NB4 (cell line): ENCODE data around the gene MS4A2.
"Not testable (repeated sequence)": the region's sequence is repeated elsewhere in the genome, so short reads cannot be mapped to it uniquely, and the experiment has no call there.

Source experiments
- DNase-seq: peaks from one replicate; pipeline ENCODE4 v3.0.0; 2010; ENCODE audit warnings: low read depth
- H3K4me3 ChIP-seq: one replicate; pipeline ENCODE4 v1.5.1; 2011; ENCODE audit warnings: mild to moderate bottlenecking, low read depth, low read length, moderate library complexity
- MYC ChIP-seq: IDR thresholded peaks from 2 replicates; pipeline ENCODE4 v1.6.1; 2011; ENCODE audit warnings: low read depth, low read length
- POLR2A ChIP-seq: IDR thresholded peaks from 2 replicates; pipeline ENCODE4 v1.6.1; 2011; ENCODE audit warnings: mild to moderate bottlenecking; ENCODE audit not compliant: insufficient read length; ENCODE audit errors: extremely low read depth
- TF ChIP-seq, protein P1 (sequence below): IDR thresholded peaks from one replicate; pipeline ENCODE4 v1.5.1; 2012; ENCODE audit warnings: low read depth, low read length
- TF ChIP-seq, protein P2 (sequence below): IDR thresholded peaks from 2 replicates; pipeline ENCODE4 v1.6.1; 2011; ENCODE audit warnings: low read depth, low read length

MS4A2 gene

DNA sequence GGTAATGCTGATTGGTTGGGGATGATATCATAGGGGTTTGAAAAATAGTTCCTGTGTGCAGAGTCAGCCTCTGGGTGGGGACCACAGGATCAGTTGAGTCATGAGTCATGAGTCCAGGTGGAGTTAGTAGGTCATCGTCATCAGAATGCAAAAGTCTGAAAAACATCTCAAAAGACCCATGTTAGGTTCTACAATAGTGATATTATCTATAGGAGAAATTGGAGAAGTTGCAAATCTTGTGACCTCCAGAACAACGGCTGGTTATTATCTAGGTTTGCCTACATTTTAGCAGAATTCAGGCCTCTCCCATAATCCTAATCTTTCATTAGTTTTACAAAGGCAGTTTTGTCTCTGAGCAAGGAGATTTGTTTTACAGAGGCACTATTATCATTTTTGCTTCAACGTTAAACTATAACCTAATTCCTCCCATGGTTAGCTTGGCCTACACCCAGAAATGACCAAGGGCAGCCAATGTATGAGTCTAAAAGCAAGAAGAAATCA is 38.9 kb downstream of the MS4A2 start:
- TF ChIP-seq, protein P1, sequence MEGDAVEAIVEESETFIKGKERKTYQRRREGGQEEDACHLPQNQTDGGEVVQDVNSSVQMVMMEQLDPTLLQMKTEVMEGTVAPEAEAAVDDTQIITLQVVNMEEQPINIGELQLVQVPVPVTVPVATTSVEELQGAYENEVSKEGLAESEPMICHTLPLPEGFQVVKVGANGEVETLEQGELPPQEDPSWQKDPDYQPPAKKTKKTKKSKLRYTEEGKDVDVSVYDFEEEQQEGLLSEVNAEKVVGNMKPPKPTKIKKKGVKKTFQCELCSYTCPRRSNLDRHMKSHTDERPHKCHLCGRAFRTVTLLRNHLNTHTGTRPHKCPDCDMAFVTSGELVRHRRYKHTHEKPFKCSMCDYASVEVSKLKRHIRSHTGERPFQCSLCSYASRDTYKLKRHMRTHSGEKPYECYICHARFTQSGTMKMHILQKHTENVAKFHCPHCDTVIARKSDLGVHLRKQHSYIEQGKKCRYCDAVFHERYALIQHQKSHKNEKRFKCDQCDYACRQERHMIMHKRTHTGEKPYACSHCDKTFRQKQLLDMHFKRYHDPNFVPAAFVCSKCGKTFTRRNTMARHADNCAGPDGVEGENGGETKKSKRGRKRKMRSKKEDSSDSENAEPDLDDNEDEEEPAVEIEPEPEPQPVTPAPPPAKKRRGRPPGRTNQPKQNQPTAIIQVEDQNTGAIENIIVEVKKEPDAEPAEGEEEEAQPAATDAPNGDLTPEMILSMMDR = no peak
- TF ChIP-seq MYC = no peak
- TF ChIP-seq, protein P2, sequence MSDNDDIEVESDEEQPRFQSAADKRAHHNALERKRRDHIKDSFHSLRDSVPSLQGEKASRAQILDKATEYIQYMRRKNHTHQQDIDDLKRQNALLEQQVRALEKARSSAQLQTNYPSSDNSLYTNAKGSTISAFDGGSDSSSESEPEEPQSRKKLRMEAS = no peak
- no peak for TF ChIP-seq POLR2A
- H3K4me3 ChIP-seq = no peak overlapping the region
- DNase-seq = no peak

DNA sequence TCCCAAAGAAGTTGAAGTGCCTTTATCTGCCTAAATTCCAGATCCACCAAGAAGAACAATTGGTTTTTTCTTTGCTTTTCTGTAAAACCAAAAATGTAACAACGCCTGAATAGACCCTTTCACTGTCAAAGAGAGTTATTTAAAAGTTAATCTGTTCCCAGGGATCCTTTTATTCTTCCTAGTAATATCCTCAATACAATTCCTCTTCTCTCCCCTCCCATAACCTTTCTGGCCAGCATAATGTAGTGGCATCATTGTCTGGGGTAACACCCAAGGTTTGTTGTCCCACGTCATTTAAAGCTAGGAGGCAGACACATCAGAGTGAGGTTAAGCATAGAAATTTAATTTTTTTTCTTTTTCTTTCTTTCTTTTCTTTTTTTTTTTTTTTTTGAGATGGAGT is 39.9 kb downstream of the MS4A2 start:
- TF ChIP-seq POLR2A (no peak), MYC (no peak)
- TF ChIP-seq, protein P2 = no peak
- TF ChIP-seq, protein P1 = no peak
- no peak overlapping the region for H3K4me3 ChIP-seq
- DNase-seq = no peak

DNA sequence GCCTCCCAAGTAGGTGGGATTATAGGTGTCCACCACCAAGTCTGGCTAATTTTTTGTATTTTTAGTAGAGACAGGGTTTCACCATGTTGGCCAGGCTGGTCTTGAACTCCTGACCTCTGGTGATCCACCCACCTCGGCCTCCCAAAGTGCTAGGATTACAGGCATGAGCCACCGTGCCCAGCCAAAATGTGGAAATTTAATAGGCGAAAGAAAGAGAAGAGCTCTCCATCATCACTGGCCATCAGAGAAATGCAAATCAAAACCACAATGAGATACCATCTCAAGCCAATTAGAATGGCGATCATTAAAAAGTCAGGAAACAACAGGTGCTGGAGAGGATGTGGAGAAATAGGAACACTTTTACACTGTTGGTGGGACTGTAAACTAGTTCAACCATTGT is 40.4 kb downstream of the MS4A2 start:
- not testable (repeated sequence) for H3K4me3 ChIP-seq

DNA sequence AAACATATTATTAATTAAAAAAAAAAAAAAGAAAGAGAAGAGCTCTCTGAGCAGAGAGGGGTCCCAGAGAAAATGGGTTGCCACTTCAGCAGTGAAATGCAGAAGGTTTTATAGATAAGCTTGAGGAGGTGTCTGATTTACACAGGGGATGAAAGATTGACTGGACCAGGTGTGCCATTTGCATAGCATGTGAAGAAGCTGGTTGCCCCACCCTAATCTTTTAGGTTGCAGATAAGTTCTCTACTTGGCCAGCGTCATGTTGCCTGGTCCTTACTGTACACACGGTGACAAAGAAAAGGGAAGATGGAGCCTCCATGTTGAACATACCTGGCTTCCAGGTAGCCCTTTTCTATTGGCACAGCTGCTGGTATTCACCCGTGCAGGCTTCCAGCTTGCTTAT is 41.4 kb downstream of the MS4A2 start:
- TF ChIP-seq, protein P1 = no peak
- TF ChIP-seq POLR2A (no peak), MYC (no peak)
- TF ChIP-seq, protein P2 = no peak
- DNase-seq = no peak
- no peak overlapping the region for H3K4me3 ChIP-seq

More for the DNA sequence above, 40.4 kb downstream of the MS4A2 start:
- not testable (repeated sequence) for DNase-seq

DNA sequence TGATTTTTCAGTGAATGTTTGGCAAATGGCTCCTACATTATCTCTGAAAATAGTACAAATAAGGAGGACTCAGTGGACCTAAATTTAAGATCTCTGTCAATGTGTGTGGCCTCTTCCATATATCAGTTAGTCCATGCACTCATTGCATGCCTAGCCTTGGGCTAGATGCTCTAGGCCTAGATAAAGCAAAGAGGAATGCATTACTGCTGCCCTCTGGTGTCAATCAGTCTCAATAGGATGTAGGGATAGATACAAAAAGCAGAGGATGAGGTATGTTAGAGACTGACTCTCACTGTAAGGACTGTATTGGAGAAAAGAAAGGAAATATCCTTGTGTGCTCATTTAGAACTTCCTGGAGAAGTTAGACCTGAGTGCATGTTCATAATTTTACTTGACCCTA is 42.0 kb downstream of the MS4A2 start:
- no peak overlapping the region for H3K4me3 ChIP-seq
- TF ChIP-seq POLR2A = no peak
- TF ChIP-seq, protein P1 = peak; percentile 60
- peak; percentile 87 for DNase-seq

DNA sequence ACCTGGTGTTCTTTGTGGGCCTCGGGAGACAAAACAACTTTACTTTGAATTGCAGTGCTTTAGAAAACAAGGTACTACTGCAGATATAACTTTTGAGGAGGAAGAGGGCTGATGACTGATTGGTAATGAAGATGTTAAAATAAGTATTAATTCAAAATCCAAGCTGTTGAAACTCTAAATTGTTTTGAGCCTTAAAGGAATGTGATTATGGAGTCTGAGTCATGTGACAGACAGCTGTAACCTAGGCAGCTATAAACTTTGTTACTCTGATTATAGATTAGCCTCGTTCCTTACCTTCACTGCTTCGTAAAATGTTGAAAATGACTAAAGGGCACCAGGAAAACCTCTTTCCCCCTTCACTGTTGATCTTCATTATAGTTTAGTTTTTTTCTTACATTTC is 43.4 kb downstream of the MS4A2 start:
- TF ChIP-seq, protein P1 = no peak
- TF ChIP-seq POLR2A (no peak), MYC (no peak)
- TF ChIP-seq, protein P2 = no peak
- H3K4me3 ChIP-seq = no peak overlapping the region
- DNase-seq = no peak
